Measurements from ENCODE around the gene SAT1.
"Not testable (repeated sequence)": the region's sequence is repeated elsewhere in the genome, so short reads cannot be mapped to it uniquely, and the experiment has no call there.

The SAT1 gene

DNA sequence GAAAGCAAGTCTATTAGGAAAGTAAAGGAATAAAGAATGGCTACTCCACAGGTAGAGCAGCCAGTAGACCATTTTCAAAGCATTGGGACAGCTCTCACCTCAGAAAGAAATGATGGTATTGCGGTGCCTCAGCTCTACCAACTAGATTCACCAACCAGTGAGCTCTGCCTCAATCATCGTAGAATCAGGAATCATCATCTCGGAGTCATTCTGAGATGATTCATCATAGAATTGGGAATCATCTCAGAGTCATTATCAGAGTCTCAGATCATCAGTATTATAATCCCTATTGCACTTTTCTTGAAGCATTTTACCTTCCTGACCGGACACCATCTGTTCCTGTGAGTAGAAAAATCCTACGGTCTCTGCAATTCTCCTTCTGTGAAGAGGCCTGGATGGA, 17.5 kb upstream of the SAT1 start:
- no peak for DNase-seq
- peaks cover 2% of the 10 kb centered on the region for H3K4me1 Mint-ChIP-seq (ENCODE audit: low read depth)
- H3K27ac Mint-ChIP-seq = no peak overlapping the region
- H3K4me3 Mint-ChIP-seq = no peak overlapping the region
- H3K9me3 Mint-ChIP-seq = no peaks in the 10 kb centered on the region
- H3K27me3 Mint-ChIP-seq = peaks cover 3% of the 10 kb centered on the region
- no peaks in the 10 kb centered on the region for H3K36me3 Mint-ChIP-seq (ENCODE audit: low read depth)

GRCh38 chrX:23765868-23766267, 17.1 kb upstream of the SAT1 start:
- no peak for DNase-seq
- Mint-ChIP-seq H3K27ac (no peak overlapping the region), H3K4me1 (ENCODE audit: low read depth) (peaks cover 2% of the 10 kb centered on the region), H3K36me3 (ENCODE audit: low read depth) (no peaks in the 10 kb centered on the region), H3K27me3 (peaks cover 3% of the 10 kb centered on the region), H3K4me3 (no peak overlapping the region), H3K9me3 (no peaks in the 10 kb centered on the region)

DNA sequence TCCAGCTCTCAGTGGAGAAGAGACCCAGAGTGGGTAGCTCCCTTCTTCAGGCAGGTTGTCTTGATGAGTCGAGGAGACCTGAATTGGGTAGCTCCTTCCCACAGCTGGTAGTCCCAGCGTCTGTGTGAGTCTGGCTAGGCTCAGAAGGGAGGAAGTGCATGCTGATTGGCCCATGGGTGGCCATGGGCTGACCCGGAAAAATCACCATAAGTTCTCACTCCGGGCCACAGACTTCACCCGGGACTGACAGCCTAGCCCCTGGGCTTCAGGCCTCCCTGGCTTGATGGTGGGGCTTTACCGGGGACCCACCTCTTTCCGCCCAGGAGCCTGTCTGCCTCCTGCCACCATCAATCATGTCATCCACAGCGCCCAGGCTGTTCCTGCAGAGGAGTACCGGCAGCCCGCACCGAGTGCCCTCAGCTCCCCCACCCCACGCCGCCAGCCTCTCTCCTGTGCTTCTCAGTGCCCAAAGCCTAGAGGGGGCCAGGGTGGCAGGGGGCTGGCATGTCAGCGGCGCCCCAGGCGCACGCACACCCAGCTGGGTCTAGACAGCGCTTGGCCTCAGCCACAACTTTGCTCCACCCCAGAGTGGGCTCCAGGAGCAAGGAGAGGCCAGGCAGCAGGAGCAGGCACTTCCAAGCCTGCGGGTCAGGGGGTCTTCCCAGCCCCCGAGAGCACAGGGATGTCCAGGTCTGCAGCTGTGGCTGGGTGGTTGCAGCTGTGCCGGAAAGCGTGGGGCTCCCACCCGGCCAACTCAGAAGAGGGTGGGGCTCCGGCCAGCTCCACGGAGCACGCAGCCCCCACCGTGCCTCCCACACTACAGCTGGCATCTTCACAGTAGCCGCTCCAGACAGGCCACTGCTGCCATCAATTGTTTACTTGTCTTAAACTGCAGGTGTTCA, 16.1 kb upstream of the SAT1 start:
- Mint-ChIP-seq H3K4me1 (ENCODE audit: low read depth) (peaks cover 2% of the 10 kb centered on the region), H3K27ac (no peak overlapping the region), H3K27me3 (peaks cover 3% of the 10 kb centered on the region), H3K9me3 (no peaks in the 10 kb centered on the region), H3K36me3 (ENCODE audit: low read depth) (no peaks in the 10 kb centered on the region), H3K4me3 (peak overlapping the region; percentile 25)
- DNase-seq = no peak

GRCh38 chrX:23770142-23770541, 12.8 kb upstream of the SAT1 start:
- H3K36me3 Mint-ChIP-seq (ENCODE audit: low read depth) = no peaks in the 10 kb centered on the region
- H3K27ac Mint-ChIP-seq = no peak overlapping the region
- no peak for DNase-seq
- peaks cover 23% of the 10 kb centered on the region for H3K4me1 Mint-ChIP-seq (ENCODE audit: low read depth)
- H3K27me3 Mint-ChIP-seq = peaks cover 3% of the 10 kb centered on the region
- H3K9me3 Mint-ChIP-seq = no peaks in the 10 kb centered on the region
- no peak overlapping the region for H3K4me3 Mint-ChIP-seq

DNA sequence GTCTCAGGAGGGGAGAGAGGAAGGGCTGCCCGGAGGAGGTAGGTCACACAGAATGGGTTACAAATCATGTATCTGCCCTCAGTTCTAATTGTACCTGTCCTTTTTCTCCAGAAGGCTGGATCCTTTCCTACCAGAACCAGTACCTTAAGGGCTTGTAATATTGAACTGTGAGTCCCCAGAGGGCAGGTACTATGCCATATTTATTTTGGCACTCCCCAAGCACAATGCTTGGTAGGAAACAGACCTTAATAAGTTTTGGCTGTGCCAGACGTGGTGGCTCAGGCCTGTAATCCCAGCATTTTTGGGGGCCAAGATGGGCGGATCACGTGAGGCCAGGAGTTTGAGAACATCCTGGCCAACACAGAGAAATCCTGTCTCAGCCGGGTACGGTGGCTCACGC, 11.9 kb upstream of the SAT1 start:
- H3K4me3 Mint-ChIP-seq; H3K27me3 Mint-ChIP-seq; H3K36me3 Mint-ChIP-seq (ENCODE audit: low read depth); DNase-seq; H3K27ac Mint-ChIP-seq; H3K9me3 Mint-ChIP-seq: not testable (repeated sequence)
- H3K4me1 Mint-ChIP-seq (ENCODE audit: low read depth) = peaks cover 23% of the 10 kb centered on the region

GRCh38 chrX:23773601-23774175, 9.3 kb upstream of the SAT1 start:
- Mint-ChIP-seq H3K4me3 (peak overlapping the region; percentile 47), H3K36me3 (ENCODE audit: low read depth) (no peaks in the 10 kb centered on the region), H3K9me3 (no peaks in the 10 kb centered on the region), H3K4me1 (ENCODE audit: low read depth) (peaks cover 23% of the 10 kb centered on the region), H3K27me3 (peaks cover 3% of the 10 kb centered on the region), H3K27ac (peak overlapping the region; percentile 95)
- DNase-seq = no peak

DNA sequence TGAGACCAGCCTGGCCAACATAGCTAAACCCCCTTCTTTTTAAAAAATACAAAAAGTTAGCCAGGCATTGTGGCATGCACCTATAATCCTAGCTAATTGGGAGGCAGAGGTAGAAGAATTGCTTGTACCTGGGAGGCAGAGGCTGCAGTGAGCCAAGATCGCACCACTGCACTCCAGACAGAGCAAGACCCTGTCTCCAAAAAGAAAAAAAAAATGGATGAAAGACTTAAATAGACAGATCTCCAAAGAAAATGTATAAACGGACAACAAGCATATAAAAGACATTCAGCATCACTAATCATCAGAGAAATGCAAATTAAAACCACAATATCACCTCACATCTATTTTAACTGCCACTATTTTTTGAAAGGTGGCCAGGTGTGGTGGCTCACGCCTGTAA, 6.6 kb upstream of the SAT1 start:
- no peak for DNase-seq
- H3K36me3 Mint-ChIP-seq (ENCODE audit: low read depth) = no peaks in the 10 kb centered on the region
- H3K4me3 Mint-ChIP-seq = no peak overlapping the region
- no peaks in the 10 kb centered on the region for H3K9me3 Mint-ChIP-seq
- no peak overlapping the region for H3K27ac Mint-ChIP-seq
- H3K4me1 Mint-ChIP-seq (ENCODE audit: low read depth) = peaks cover 34% of the 10 kb centered on the region
- H3K27me3 Mint-ChIP-seq = no peaks in the 10 kb centered on the region

DNA sequence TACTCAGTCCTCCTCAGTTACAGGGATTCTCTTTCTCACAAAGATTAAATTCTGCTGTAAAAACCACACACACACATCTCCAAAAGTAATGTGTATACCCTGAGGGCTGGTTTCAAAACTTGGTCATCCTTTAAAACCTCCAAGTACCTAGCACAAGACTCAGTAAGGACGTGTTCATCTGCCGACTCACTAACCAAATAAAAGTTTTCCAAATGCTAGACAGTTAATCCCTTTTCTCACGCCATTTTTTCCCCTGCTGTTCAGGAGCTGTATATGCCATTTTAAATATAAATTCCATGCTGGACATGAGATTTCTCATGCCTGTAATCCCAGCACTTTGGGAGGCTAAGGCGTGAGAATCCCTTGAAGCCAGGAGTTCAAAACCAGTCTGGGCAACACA, 3.9 kb upstream of the SAT1 start:
- Mint-ChIP-seq H3K4me1 (ENCODE audit: low read depth) (peaks cover 31% of the 10 kb centered on the region), H3K9me3 (no peaks in the 10 kb centered on the region), H3K4me3 (no peak overlapping the region), H3K36me3 (ENCODE audit: low read depth) (peaks cover 8% of the 10 kb centered on the region), H3K27me3 (no peaks in the 10 kb centered on the region), H3K27ac (no peak overlapping the region)
- no peak for DNase-seq

GRCh38 chrX:23782455-23782854, 518 bp upstream of the SAT1 start:
- Mint-ChIP-seq H3K9me3 (no peaks in the 10 kb centered on the region), H3K27me3 (no peaks in the 10 kb centered on the region), H3K27ac (peak overlapping the region; percentile 98), H3K4me1 (ENCODE audit: low read depth) (peaks cover 45% of the 10 kb centered on the region), H3K4me3 (peak overlapping the region; percentile 89), H3K36me3 (ENCODE audit: low read depth) (peaks cover 35% of the 10 kb centered on the region)
- DNase-seq = no peak

DNA sequence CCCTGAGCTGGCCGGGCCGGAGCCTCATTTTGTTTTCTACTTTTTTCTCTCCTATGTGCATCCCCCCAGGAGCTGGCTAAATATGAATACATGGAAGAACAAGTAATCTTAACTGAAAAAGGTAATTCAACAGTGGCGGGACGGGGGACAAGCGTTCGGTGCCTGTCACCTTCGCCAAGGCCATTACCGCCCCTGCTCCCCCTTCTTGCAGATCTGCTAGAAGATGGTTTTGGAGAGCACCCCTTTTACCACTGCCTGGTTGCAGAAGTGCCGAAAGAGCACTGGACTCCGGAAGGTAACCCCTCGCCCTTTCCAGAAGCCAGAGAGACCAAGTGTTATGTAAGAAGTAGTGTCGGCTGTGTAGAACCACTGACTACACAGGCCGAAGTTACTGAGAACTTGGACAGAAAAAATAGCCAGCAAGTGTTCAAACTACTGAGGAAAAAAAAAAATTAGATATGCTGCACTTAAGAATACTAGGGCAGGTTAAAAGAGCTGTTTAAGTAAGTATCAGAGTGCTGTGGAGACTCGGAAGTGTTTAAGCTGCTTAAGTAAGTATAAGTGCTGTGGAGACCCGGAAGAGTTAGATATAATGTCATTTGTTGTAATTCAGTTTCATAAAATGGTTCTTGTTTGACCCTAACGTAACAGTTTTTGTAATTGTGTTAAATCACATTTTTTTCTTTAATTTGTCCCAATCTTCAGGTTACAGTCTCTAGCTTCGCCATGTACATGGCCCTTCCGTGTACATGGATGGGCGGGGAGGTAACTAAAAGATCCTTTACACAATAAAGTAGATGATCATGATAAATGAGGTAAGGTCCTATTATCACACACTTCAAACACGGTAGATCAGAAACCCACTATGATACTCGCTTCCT, 856 bp downstream of the SAT1 start:
- peaks cover 45% of the 10 kb centered on the region for H3K4me1 Mint-ChIP-seq (ENCODE audit: low read depth)
- H3K9me3 Mint-ChIP-seq = no peaks in the 10 kb centered on the region
- peaks cover 35% of the 10 kb centered on the region for H3K36me3 Mint-ChIP-seq (ENCODE audit: low read depth)
- peak overlapping the region; percentile 89 for H3K4me3 Mint-ChIP-seq
- H3K27ac Mint-ChIP-seq = peak overlapping the region; percentile 98
- peak; percentile 39 for DNase-seq
- H3K27me3 Mint-ChIP-seq = no peaks in the 10 kb centered on the region

- Mint-ChIP-seq H3K27me3 (peaks cover 2% of the 10 kb centered on the region), H3K27ac (peak overlapping the region; percentile 98), H3K4me1 (ENCODE audit: low read depth) (peaks cover 40% of the 10 kb centered on the region), H3K36me3 (ENCODE audit: low read depth) (peaks cover 35% of the 10 kb centered on the region), H3K4me3 (peak overlapping the region; percentile 89), H3K9me3 (no peaks in the 10 kb centered on the region)
- no peak for DNase-seq
Observed at GRCh38 chrX:23784470-23785331, 1.7 kb downstream of the SAT1 start.

- H3K4me3 Mint-ChIP-seq = peak overlapping the region; percentile 89
- no peak for DNase-seq
- no peaks in the 10 kb centered on the region for H3K9me3 Mint-ChIP-seq
- H3K36me3 Mint-ChIP-seq (ENCODE audit: low read depth) = peaks cover 35% of the 10 kb centered on the region
- H3K4me1 Mint-ChIP-seq (ENCODE audit: low read depth) = peaks cover 38% of the 10 kb centered on the region
- peak overlapping the region; percentile 98 for H3K27ac Mint-ChIP-seq
- peaks cover 5% of the 10 kb centered on the region for H3K27me3 Mint-ChIP-seq
Observed at GRCh38 chrX:23785580-23785979, 2.6 kb downstream of the SAT1 start.

DNA sequence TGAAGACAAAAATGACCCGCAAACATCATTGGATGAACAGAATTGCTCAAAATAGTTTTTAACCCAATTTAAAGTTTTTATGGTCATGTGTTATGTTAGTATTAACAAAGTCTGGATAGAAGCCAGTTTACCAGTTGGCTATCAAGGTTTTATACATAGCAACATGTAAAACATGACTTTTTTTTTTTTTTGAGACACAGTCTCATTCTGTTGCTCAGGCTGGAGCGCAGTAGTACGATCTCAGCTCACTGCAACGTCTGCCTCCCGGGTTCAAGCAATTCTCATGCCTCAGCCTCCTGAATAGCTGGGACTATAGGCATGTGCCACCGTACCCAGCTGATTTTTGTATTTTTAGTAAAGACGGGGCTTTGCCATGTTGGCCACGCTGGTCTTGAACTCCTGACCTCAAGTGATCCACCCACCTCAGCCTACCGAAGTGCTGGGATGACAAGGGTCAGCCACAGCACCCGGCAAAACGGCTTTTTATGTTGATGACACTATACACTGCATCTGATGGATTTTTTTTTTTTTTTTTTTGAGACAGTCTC, 3.4 kb downstream of the SAT1 start:
- H3K9me3 Mint-ChIP-seq = no peaks in the 10 kb centered on the region
- H3K36me3 Mint-ChIP-seq (ENCODE audit: low read depth) = peaks cover 35% of the 10 kb centered on the region
- H3K4me1 Mint-ChIP-seq (ENCODE audit: low read depth) = peaks cover 32% of the 10 kb centered on the region
- H3K27ac Mint-ChIP-seq = no peak overlapping the region
- DNase-seq = no peak
- peaks cover 5% of the 10 kb centered on the region for H3K27me3 Mint-ChIP-seq
- H3K4me3 Mint-ChIP-seq = no peak overlapping the region

GRCh38 chrX:23787745-23788118, 4.8 kb downstream of the SAT1 start:
- Mint-ChIP-seq H3K36me3 (ENCODE audit: low read depth) (peaks cover 35% of the 10 kb centered on the region), H3K4me1 (ENCODE audit: low read depth) (peaks cover 19% of the 10 kb centered on the region), H3K27ac (no peak overlapping the region), H3K27me3 (peaks cover 5% of the 10 kb centered on the region), H3K4me3 (no peak overlapping the region), H3K9me3 (no peaks in the 10 kb centered on the region)
- DNase-seq = no peak
